HG03025 (cell line): ENCODE results near the gene GET4.
"Not testable (repeated sequence)": the region's sequence is repeated elsewhere in the genome, so short reads cannot be mapped to it uniquely, and the experiment has no call there.

Experiments used
- ATAC-seq: cut with Tn5 transposase; IDR thresholded peaks from one replicate; pipeline ENCODE4 v1.9.1; 2021; ENCODE audit warnings: mild to moderate bottlenecking, moderate library complexity; ENCODE audit not compliant: unreplicated experiment, low FRiP score

The GET4 gene

DNA sequence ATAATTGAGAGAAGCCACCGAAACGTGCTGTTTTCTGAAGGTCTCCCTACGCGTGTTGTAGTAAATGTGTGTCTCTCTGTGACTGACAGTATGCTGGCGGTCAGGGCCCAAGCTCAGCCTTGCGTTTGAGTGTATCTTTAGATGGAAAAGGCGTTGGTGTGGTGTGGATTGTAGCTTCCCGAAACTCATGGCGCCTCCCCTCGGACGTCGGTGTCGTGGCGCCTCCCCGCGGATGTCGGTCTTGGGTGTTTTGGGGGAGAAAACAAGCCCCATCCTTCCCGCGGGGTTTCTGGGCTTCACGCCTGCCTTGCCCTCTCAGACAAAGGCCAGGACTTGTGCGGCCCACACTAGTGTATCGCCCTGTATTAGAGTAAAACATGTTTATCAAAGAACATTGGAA, 31.3 kb upstream of the GET4 start:
- no peak for ATAC-seq

DNA sequence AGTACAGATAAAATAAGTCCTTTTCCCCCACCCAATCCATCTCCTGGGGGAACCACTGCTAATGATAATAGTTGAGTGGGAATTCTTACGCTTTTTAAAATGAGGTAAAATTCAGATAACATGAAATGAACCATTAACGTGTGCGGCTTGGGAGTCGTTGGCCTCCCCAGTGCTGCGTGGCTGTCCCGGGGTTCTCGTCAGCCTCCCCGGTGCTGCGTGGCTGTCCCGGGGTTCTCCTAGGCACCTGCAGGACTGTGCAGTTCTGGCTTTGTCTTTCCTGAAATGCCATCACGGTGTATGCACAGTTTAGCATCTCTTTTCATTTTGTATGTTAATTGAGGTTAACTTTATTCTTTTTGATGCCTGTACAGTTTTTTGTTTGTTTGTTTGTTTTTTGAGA, 30.6 kb upstream of the GET4 start:
- no peak for ATAC-seq

- ATAC-seq = not testable (repeated sequence)
These were observed 29.2 kb upstream of the GET4 start for GRCh38 chr7:846958-847650.

GRCh38 chr7:847728-848127, 28.6 kb upstream of the GET4 start:
- not testable (repeated sequence) for ATAC-seq

GRCh38 chr7:849145-849544, 27.2 kb upstream of the GET4 start:
- no peak for ATAC-seq

- no peak for ATAC-seq
These were observed 26.6 kb upstream of the GET4 start for GRCh38 chr7:849781-850180.

- no peak for ATAC-seq
These were observed 25.1 kb upstream of the GET4 start for GRCh38 chr7:851204-851603.

GRCh38 chr7:853366-854117, 22.8 kb upstream of the GET4 start:
- no peak for ATAC-seq

- ATAC-seq = no peak
These were observed 22.1 kb upstream of the GET4 start for GRCh38 chr7:854118-854775.

DNA sequence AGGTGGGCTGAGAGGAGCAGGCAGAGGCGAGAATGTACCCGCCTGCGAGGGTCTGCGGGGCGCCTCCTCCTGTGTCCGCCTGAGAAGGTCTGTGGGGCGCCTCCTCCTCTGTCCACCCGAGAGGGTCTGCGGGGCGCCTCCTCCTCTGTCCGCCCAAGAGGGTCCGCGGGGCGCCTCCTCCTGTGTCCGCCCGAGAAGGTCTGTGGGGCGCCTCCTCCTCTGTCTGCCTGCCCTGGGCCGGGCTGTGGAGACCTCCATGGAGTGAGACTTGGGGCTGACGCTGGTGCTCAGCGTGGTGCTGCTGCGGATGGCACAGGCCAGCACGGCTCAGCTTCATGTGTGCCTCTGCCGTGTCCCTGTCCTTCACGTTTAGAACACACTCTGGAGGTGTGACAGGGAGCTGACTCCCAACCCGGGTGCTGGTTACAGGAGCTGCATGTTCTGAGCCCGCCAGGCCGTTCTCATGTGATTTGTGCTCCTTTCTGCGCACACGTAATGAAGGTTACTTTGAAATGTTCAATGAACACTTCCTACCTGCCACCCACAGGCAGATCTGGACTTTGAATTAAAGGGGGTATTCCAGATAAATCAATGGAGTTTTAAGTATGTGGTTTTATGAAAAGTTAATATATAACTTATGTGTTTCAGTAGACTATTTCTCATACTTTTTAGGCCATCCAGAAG, 20.5 kb upstream of the GET4 start:
- no peak for ATAC-seq

DNA sequence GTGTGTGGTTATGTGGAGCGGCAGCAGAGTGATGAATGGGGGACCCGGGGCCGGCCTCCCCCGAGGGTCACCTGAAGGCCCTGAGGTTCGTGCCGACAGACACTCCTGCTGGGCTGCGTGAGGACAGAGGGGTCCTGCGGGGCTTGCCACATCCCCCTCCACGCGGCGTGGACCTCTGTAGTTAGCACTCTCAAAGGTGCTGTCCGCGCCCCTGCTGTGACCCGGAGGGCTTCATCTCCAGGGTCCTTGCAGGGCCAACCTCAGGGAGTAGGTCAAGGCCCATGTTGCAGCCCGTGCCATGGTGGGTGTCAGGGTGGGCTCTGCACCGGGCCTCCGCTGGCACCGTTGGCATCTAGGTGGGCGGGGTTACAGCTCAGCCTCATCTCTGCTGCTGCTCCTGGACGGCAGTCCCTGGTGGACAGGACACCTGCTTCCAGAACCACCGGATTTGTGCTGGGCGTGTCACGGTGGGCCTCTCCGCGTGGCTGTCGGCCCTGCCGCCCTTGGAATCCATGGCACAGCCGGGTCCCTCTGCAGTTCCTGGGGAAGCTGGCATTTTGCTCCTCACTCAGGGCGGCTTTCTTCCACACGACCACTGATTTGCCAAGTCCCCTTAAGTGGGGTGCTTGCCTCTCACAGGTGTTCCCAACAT, 19.8 kb upstream of the GET4 start:
- no peak for ATAC-seq

DNA sequence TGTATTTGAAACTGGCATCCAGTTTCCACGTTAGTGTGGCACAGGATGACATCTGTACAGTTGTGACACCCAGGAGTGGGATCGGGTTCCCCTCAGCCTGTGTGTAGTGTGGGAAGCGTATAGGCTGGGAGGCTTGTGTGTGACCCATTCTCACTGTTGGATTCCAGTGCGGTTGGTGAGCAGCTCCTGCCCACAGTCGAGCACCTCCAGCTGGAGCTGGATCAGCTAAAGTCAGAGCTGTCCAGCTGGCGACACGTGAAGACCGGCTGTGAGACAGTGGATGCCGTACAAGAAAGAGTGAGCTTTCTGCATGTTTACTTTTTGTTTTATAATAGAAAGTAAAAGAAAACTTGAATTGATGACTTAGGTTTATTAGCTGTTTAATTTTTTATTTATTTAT, 18.7 kb upstream of the GET4 start:
- no peak for ATAC-seq

- ATAC-seq = no peak
These were observed 16.9 kb upstream of the GET4 start for GRCh38 chr7:859359-860030.

- no peak for ATAC-seq
These were observed 16.2 kb upstream of the GET4 start for GRCh38 chr7:860149-860548.

DNA sequence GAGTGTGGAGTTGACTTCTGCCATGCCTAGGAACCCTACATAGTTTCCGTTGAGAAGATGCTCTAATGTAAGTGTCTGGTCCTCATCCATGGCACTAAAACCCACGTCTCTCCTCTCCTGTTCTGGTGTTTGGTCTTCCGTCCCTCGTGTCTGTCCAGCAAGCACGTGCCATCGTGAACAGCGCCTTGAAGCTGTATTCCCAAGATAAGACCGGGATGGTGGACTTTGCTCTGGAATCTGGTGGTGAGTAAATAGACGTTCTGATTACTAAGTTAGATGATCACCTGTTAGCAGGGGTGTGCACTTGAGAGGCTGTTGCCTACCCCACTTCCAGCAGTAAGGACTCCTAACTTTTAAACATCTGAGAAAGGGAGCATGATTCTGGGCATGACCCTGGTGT, 15.1 kb upstream of the GET4 start:
- no peak for ATAC-seq

GRCh38 chr7:862157-862556, 14.2 kb upstream of the GET4 start:
- no peak for ATAC-seq

- no peak for ATAC-seq
These were observed 13.2 kb upstream of the GET4 start for GRCh38 chr7:863106-863505.

GRCh38 chr7:865921-866320, 10.4 kb upstream of the GET4 start:
- ATAC-seq = no peak

- ATAC-seq = no peak
These were observed 9.4 kb upstream of the GET4 start for GRCh38 chr7:867001-867405.
